DOHH2 (cell line): Measurements from ENCODE around the gene MAPK8IP1.

ENCODE experiments used
- EZH2phosphoT487 ChIP-seq: fragments of 200-600 bp; sonication (generic); IDR thresholded peaks from 2 replicates; pipeline ENCODE4 v1.6.1; 2017; ENCODE audit warnings: borderline replicate concordance, mild to moderate bottlenecking, antibody characterized with exemption, low read length, moderate library complexity, mixed read lengths
- TF ChIP-seq, protein P1 (sequence below): fragments of 200-600 bp; sonication (generic); IDR thresholded peaks from one replicate; pipeline ENCODE4 v1.5.1; 2014; ENCODE audit warnings: antibody characterized with exemption, mild to moderate bottlenecking, low read depth, low read length; ENCODE audit not compliant: poor library complexity, severe bottlenecking

GRCh38 chr11:45949992-45950407 lies 64.5 kb downstream of the MAPK8IP1 start:
- TF ChIP-seq, protein P1, sequence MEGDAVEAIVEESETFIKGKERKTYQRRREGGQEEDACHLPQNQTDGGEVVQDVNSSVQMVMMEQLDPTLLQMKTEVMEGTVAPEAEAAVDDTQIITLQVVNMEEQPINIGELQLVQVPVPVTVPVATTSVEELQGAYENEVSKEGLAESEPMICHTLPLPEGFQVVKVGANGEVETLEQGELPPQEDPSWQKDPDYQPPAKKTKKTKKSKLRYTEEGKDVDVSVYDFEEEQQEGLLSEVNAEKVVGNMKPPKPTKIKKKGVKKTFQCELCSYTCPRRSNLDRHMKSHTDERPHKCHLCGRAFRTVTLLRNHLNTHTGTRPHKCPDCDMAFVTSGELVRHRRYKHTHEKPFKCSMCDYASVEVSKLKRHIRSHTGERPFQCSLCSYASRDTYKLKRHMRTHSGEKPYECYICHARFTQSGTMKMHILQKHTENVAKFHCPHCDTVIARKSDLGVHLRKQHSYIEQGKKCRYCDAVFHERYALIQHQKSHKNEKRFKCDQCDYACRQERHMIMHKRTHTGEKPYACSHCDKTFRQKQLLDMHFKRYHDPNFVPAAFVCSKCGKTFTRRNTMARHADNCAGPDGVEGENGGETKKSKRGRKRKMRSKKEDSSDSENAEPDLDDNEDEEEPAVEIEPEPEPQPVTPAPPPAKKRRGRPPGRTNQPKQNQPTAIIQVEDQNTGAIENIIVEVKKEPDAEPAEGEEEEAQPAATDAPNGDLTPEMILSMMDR = no peak
- no peak for TF ChIP-seq EZH2phosphoT487
